ENCODE data around the gene ZDHHC6.
"Not testable (repeated sequence)": the region's sequence is repeated elsewhere in the genome, so short reads cannot be mapped to it uniquely, and the experiment has no call there.

GRCh38 chr10:112406806-112407205 lies 39.9 kb downstream of the ZDHHC6 start:
- TF ChIP-seq POLR2A, POLR2AphosphoS5 (IDR thresholded peaks at IDR 0.05): not testable (repeated sequence)
- TF ChIP-seq, protein P1, sequence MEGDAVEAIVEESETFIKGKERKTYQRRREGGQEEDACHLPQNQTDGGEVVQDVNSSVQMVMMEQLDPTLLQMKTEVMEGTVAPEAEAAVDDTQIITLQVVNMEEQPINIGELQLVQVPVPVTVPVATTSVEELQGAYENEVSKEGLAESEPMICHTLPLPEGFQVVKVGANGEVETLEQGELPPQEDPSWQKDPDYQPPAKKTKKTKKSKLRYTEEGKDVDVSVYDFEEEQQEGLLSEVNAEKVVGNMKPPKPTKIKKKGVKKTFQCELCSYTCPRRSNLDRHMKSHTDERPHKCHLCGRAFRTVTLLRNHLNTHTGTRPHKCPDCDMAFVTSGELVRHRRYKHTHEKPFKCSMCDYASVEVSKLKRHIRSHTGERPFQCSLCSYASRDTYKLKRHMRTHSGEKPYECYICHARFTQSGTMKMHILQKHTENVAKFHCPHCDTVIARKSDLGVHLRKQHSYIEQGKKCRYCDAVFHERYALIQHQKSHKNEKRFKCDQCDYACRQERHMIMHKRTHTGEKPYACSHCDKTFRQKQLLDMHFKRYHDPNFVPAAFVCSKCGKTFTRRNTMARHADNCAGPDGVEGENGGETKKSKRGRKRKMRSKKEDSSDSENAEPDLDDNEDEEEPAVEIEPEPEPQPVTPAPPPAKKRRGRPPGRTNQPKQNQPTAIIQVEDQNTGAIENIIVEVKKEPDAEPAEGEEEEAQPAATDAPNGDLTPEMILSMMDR (IDR thresholded peaks at IDR 0.05): not testable (repeated sequence)

Data from prostate gland (tissue), 2 donors.